Ovary (tissue), 9 donors: ENCODE results near the gene PAK2. TPM values are rescaled to one million over a fixed set of nuclear protein-coding genes. Genes with fewer than 3 reads are reported as not detected.

Experiments
- DNase-seq, 5 donors: peaks; one replicate each; pipeline ENCODE4 v3.0.0-alpha.2; 2019 to 2020
- H3K27ac ChIP-seq, 2 donors: fragments of 200-600 bp; one replicate each; pipeline versions ENCODE4 v1.5.1 to v1.8.0; 2019 to 2022
- H3K27me3 ChIP-seq: fragments of 200-600 bp; one replicate; pipeline ENCODE4 v1.8.0; 2022
- H3K36me3 ChIP-seq: fragments of 200-600 bp; sonication (generic); one replicate; pipeline ENCODE4 v1.5.1; 2019
- H3K4me1 ChIP-seq: one replicate; pipeline ENCODE4 v1.8.1; 2013; ENCODE audit warnings: mild to moderate bottlenecking, moderate library complexity; ENCODE audit not compliant: insufficient read depth
- H3K4me3 ChIP-seq: fragments of 200-600 bp; sonication (generic); one replicate; pipeline ENCODE4 v1.5.1; 2017
- H3K9me3 ChIP-seq, 2 donors: fragments of 200-600 bp in 1 of 2; sonication (generic) in 1 of 2; one replicate each; pipeline versions ENCODE4 v1.5.1 to v1.8.1; 2013 to 2019; ENCODE audit warnings: mild to moderate bottlenecking in 1 of 2, moderate library complexity in 1 of 2
- CTCF ChIP-seq, 3 donors: fragments of 450-650 bp in 2 of 3; fragments of 200-600 bp in 1 of 3; IDR thresholded peaks; one replicate each; pipeline versions ENCODE4 v1.5.1 to v1.8.0; 2016 to 2022; ENCODE audit warnings: antibody characterized with exemption in 3 of 3, mild to moderate bottlenecking in 1 of 3
- EP300 ChIP-seq: sonication (generic); formaldehyde crosslinking; IDR thresholded peaks from one replicate; pipeline ENCODE4 v1.6.1; 2017; ENCODE audit warnings: antibody characterized with exemption
- POLR2A ChIP-seq: fragments of 450-650 bp; IDR thresholded peaks from one replicate; pipeline ENCODE4 v1.6.1; 2017; ENCODE audit warnings: antibody characterized with exemption, mild to moderate bottlenecking, moderate library complexity
- WGBS, 3 donors: extraction: QIAGEN DNeasy Blood & Tissue Kit in 1 of 3; methylation state at CpG; one replicate each; pipeline versions ENCODE4 v1.1.5 to v1.1.7; 2013 to 2017; 5-methylcytosine and 5-hydroxymethylcytosine counted together
- intact Hi-C, 4 donors: fragments of 100-400 bp; cut with DNase I; formaldehyde crosslinking; loops; one replicate each; pipeline versions ENCODE4 v1.11.0 to v1.15.1; 2022 to 2023
- polyA plus RNA-seq, 2 donors: library from polyadenylated mRNA; stranded (reverse); fragments of 200-250 nt in 1 of 2; fragments of 350-450 nt in 1 of 2; fragmentation: Illumina TruSeq in 1 of 2; extraction: RNeasy Lipid Tissue Mini Kit (QIAGEN cat#74804) in 1 of 2; gene quantifications; one replicate each; pipeline ENCODE4 v1.2.3, GENCODE V29; 2013 to 2014
- total RNA-seq, 7 donors: library from RNA; depleted of rRNA in 2 of 7; stranded (reverse); fragments of >200 nt in 2 of 7; fragmentation: NEBNext Ultra II Directional in 3 of 7; extraction: Animal tissue kit (Norgen Biotek cat#: 25700) in 3 of 7; gene quantifications; one replicate each; pipeline versions ENCODE4 v1.1.0 to v1.2.4, GENCODE V29; 2016 to 2023
- donor health status: DM: no; HTN: no; CAD: no; lungs with moderate emphysema.
- donor health status: DM: no; HTN: no; CAD: no.
- donor health status: Bipolar disorder and iron deficiency.
- donor health status: DM: yes; HTN: yes; CAD: no.
- donor health status: DM: no; HTN: no; CAD: no.
- donor health status: DM: yes; HTN: yes; CAD: no.

PAK2 gene
- total and polyA plus RNA-seq, 9 donors = 17.0 to 59.5 (median 44.2) TPM

GRCh38 chr3:196792771-196793170, 53.1 kb downstream of the PAK2 start:
- WGBS, 3 donors = 71 to 76% (median 75%) methylated on average over 5 of the region's 5 CpGs

GRCh38 chr3:196793246-196793645, 53.6 kb downstream of the PAK2 start:
- TF ChIP-seq CTCF (IDR thresholded peaks at IDR 0.05) (no peak), EP300 (no peak), POLR2A (no peak)
- Histone ChIP-seq H3K4me1 (no peaks in the 10 kb centered on the region), H3K27me3 (no peaks in the 10 kb centered on the region), H3K9me3 (no peaks in the 10 kb centered on the region), H3K36me3 (no peaks in the 10 kb centered on the region), H3K4me3 (no peak overlapping the region), H3K27ac (no peak overlapping the region)
- no peak for DNase-seq
- intact Hi-C loops = no loop called here
- 34 to 46% (median 35%) methylated on average over 1 of the region's 1 CpG for WGBS, 3 donors

More at GRCh38 chr3:196792771-196793170, 53.1 kb downstream of the PAK2 start:
- no peak for DNase-seq
- H3K27ac ChIP-seq = no peak overlapping the region
- TF ChIP-seq POLR2A (no peak), CTCF (IDR thresholded peaks at IDR 0.05) (no peak), EP300 (no peak)
- intact Hi-C loops = no loop called here
- no peaks in the 10 kb centered on the region for H3K36me3 ChIP-seq
- no peaks in the 10 kb centered on the region for H3K27me3 ChIP-seq
- H3K4me1 ChIP-seq = no peaks in the 10 kb centered on the region
- H3K9me3 ChIP-seq = no peaks in the 10 kb centered on the region
- no peak overlapping the region for H3K4me3 ChIP-seq

- intact Hi-C loops = no loop called here
- Histone ChIP-seq H3K36me3 (no peaks in the 10 kb centered on the region), H3K9me3 (no peaks in the 10 kb centered on the region), H3K4me1 (no peaks in the 10 kb centered on the region), H3K27ac (no peak overlapping the region), H3K27me3 (no peaks in the 10 kb centered on the region), H3K4me3 (no peak overlapping the region)
- WGBS, 3 donors = 96 to 97% (median 97%) methylated on average over 3 of the region's 3 CpGs
- TF ChIP-seq POLR2A (no peak), EP300 (no peak), CTCF (IDR thresholded peaks at IDR 0.05) (no peak)
- no peak for DNase-seq
Measured at GRCh38 chr3:196794467-196794866, 54.8 kb downstream of the PAK2 start.

GRCh38 chr3:196796317-196796716, 56.7 kb downstream of the PAK2 start:
- TF ChIP-seq CTCF (IDR thresholded peaks at IDR 0.05) = no peak
- Histone ChIP-seq H3K4me1 (no peaks in the 10 kb centered on the region), H3K27me3 (no peaks in the 10 kb centered on the region), H3K27ac (no peak overlapping the region), H3K36me3 (no peaks in the 10 kb centered on the region), H3K4me3 (no peak overlapping the region), H3K9me3 (no peaks in the 10 kb centered on the region)
- DNase-seq = no peak
- WGBS, 3 donors = 94 to 100% (median 100%) methylated on average over 1 of the region's 1 CpG
- intact Hi-C loops = no loop called here
